GM18517 (cell line): ENCODE results near the gene CTSF.
"Not testable (repeated sequence)": the region's sequence is repeated elsewhere in the genome, so short reads cannot be mapped to it uniquely, and the experiment has no call there.

ENCODE experiments used
- ATAC-seq: cut with Tn5 transposase; IDR thresholded peaks from one replicate; pipeline ENCODE4 v1.9.1; 2021; ENCODE audit warnings: mild to moderate bottlenecking, moderate library complexity; ENCODE audit not compliant: unreplicated experiment

CTSF gene

GRCh38 chr11:66568124-66568916 is at the start of gene CTSF:
TSS of gene CTSF (minus strand) at chr11:66568606. CDS start at chr11:66568486, 120 bp downstream.
- no peak for ATAC-seq

DNA sequence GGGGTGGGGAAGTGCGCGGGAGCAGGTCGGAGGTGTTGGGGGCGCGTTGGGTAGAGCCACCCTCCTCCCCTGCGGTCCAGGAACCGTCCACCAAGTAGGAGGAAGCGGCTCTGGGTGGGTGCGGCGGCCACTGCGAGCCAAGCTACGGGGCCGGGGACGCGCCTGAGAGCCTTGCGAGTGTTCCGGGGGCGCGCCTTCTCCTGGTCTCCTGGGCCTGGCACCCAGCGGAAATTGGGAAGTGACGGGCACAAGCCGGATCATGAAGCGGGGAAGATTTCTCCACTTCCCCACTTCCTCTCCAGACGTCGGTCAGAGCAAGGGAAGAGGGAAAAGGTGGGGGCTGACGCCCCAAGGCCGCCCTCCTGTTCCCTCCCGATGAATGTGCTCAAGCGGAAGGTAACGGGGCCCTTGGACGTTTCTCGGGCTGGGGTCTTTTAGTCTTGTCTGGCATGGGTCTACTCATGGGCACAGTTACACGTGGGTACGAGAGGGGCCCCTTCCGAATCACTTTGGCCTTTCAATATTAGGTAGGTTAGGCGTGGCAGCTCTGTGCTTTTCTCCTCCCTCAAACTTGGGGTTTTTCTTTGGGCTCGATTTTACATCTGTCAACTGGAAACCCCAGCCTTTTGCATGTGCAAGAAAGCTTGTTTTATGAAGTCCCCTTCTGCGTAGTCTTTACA is 48.9 kb upstream of the CTSF start:
- ATAC-seq: no peak

DNA sequence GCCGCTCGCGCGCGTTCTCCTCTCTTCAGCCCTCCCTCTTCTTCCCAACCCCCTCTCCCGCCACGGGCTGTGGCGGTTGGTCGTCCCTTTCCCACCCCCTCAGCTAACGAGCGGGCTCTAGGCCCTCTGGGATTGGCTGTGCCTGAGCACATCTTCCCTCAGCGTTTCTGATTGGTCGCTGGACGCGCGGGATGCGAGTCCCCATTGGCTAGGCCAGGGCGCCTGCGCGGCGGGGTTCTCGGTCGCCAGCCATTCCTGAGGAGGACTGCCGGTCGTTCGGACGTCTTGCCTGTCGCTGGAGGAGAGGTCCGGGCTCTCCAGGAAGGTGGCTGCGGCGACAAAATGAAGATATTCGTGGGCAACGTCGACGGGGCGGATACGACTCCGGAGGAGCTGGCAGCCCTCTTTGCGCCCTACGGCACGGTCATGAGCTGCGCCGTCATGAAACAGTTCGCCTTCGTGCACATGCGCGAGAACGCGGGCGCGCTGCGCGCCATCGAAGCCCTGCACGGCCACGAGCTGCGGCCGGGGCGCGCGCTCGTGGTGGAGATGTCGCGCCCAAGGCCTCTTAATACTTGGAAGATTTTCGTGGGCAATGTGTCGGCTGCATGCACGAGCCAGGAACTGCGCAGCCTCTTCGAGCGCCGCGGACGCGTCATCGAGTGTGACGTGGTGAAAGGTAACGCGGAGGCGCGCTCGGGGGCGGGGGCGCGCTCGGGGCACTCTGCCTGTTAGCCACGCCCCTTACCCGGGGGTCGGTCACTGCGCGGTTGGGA is 48.2 kb upstream of the CTSF start, which contains the start of gene RBM14:
Gene RBM14 (plus strand): TSS at position 252 of the 776 bp plus-strand sequence. CDS start 91 bp downstream, at position 343.
- peak; percentile 83 for ATAC-seq

DNA sequence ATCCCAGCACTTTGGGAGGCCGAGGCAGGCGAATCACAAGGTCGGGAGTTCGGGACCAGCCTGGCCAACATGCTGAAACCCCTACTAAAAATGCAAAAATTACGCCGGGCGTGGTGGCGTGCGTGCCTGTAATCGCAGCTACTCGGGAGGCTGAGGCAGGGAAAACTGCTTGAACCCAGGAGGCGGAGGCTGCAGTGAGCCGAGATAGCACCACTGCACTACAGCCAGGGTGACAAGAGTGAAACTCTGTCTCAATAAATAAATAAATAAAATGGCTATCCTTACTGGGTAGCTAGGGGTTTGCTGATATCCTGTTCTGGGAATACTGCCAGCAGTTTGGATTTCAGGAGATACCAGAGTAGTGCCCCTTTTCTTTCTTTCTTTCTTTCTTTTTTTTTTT is 45.7 kb upstream of the CTSF start:
- no peak for ATAC-seq

GRCh38 chr11:66612458-66612857 is 44.1 kb upstream of the CTSF start:
- no peak for ATAC-seq

DNA sequence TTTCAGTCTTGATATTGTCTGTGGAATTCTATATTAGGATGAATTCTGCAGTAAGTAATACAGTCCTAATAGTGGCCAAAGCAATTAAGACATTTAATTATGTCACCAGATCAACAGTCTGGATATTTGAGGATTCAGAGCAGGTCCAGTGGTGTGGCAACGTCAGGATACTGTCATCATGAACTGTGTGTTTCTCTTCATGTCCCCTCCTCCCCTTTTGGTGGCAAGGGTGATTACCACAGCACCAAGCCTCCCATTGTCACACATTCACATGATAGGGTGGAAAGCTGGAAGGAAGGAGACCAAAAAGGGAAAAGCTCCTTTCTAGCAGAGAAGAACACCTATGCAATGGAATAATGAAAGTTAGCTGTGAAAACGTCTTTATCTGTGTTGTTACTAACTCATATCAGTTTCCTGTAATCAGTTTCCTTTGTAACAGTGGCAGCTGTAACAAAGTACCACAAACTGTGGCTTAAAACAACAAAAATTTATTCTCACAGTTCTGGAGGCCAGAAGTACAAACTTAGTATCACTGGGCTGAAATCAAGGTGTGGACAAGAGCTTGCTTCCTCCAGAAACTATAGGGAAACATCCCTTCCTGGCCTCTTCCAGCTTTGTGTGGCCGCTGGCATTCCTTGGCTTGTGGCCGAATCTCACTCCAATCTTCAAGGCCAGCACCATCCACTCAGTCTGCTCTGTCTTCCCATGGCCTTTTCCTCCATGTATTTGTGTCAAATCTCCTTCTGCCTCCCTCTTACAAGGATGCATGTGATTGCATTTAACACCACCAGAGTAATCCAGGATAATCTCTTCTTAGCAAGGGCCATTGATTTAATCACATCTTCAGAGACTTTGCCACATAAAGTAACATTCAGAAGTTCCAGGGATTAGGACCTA is 41.6 kb upstream of the CTSF start:
- ATAC-seq: no peak

- no peak for ATAC-seq
These were observed 38.9 kb upstream of the CTSF start for GRCh38 chr11:66607126-66607834.

- not testable (repeated sequence) for ATAC-seq
These were observed 38.2 kb upstream of the CTSF start for GRCh38 chr11:66606608-66607007.

GRCh38 chr11:66604155-66604554 is 35.7 kb upstream of the CTSF start:
- no peak for ATAC-seq

GRCh38 chr11:66603072-66603471 is 34.7 kb upstream of the CTSF start:
- ATAC-seq: no peak

- no peak for ATAC-seq
These were observed 32.3 kb upstream of the CTSF start for GRCh38 chr11:66600631-66601233.

DNA sequence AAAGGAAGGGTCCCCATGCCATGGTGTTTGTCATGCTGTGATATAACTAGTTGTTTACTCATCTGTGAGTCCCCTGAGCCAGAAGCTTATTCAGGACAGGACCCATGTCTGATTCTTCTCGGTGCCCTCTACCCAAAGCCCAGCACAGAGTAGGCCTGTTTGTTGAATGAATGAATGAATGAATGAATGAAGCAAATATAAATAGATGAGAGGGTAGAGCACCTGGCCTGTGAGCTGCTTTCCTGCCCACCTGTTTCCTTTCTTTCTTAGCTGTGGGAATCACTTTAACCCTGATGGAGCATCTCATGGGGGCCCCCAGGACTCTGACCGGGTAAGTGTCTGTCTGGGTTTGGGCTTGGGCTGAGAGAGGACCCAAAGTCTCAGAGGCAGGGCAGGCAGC is 31.8 kb upstream of the CTSF start:
- ATAC-seq: no peak

DNA sequence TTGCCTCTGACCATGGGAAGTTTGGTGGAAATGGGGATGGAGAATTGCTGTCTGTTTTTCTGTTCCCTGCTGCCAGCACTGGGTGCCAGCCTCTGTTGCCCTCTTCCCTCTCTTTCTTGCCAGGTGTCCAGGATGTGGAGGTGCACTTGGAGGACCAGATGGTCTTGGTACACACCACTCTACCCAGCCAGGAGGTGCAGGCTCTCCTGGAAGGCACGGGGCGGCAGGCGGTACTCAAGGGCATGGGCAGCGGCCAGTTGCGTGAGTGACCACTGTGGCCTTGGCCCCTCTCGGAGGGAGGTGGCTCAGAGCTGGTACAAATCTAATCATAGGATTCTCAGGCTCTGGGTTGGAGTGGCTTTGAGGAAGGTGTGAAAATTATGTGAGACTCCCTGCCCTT is 30.6 kb upstream of the CTSF start:
- no peak for ATAC-seq

- no peak for ATAC-seq
These were observed 27.0 kb upstream of the CTSF start for GRCh38 chr11:66595245-66595904.

DNA sequence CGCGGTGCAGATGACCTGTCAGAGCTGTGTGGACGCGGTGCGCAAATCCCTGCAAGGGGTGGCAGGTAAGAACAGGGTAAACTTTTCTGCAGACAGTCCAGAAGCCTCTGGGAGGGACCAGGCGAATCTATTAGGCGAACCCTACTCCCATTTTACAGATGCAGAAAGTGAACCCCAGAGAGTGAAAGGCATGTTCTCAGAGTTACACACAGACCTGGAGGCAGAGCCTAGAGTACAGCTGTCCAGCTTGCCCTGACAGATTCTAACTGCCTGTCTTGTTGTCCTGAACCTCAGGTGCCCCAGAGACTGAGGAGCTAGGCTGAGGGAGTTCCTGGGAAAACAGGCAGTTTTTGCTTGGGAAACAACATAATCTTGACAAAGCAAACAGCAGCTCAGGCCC is 25.2 kb upstream of the CTSF start:
- no peak for ATAC-seq

DNA sequence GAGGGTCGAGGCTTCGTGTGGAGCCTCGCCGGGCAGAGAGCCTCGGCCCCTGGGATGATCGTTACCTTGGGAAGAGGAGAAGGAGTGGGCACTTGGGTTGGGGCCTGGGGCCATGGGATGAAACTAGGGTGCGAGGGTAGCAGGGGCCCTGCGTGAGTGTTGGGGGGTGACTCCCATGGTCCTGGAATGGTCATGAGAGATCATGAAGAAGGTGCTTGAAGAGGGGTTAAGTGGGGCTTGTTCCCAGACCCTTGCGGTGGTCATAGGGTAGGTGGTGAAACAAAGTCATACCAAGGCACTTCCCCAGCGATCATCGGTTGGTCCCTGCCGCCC is 24.9 kb upstream of the CTSF start:
- ATAC-seq: no peak

DNA sequence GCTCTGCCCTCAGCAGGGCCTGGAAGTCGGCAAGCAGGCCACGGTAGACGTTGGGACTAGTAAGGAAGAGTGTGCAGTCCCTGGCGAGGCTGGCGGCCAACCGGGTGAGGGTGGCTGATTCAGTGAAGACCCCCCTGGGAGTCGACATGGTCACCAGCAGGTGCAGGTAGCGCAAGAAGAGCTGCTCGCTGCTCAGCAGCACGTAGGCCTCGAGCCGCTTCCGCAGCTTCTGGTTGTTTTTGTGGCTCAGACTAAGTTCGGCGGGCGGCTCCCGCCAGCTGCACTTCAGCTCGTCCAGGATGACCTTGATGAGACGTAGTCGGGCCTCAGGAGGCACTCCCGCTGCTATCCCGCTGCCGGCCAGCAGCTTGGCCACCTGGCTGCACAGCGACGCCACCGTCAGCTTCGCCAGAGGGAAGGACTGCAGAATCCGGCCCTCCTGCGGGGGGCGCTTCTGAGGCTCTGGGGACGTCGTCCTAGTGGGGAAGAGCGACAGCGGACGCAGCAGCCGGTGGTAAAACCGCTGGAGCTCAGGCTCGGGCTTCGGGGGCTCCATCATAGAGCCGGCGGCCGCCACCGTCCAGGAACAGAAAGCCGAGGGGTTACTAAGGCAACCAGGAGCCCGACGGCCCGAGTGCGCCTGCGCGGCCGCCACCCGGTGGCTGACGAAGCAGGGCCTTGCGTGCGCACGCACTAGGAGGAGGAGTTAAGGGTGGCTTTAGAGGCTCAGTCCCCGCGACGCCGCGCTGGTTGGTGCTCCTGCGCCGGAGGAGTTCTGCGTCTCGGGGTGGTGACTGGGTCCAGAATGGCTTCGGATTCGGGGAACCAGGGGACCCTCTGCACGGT is 24.3 kb upstream of the CTSF start, which contains the start of the genes CCDC87 and CCS:
Gene CCDC87 (minus strand): TSS at position 607 of the 846 bp plus-strand sequence. CDS start 48 bp downstream, at position 559.
Gene CCS (plus strand): TSS at position 729 of the 846 bp plus-strand sequence. CDS start 77 bp downstream, at position 806.
- ATAC-seq: peak; percentile 76

GRCh38 chr11:66591175-66591574 is 22.8 kb upstream of the CTSF start:
- ATAC-seq: no peak
